GM18526 (cell line): ENCODE data around the gene ANKRD49.

ENCODE experiments used
- POLR2A ChIP-seq: IDR thresholded peaks from 3 replicates; pipeline ENCODE4 v1.6.1; 2011; ENCODE audit not compliant: insufficient read length; ENCODE audit errors: extremely low read depth

Gene ANKRD49

DNA sequence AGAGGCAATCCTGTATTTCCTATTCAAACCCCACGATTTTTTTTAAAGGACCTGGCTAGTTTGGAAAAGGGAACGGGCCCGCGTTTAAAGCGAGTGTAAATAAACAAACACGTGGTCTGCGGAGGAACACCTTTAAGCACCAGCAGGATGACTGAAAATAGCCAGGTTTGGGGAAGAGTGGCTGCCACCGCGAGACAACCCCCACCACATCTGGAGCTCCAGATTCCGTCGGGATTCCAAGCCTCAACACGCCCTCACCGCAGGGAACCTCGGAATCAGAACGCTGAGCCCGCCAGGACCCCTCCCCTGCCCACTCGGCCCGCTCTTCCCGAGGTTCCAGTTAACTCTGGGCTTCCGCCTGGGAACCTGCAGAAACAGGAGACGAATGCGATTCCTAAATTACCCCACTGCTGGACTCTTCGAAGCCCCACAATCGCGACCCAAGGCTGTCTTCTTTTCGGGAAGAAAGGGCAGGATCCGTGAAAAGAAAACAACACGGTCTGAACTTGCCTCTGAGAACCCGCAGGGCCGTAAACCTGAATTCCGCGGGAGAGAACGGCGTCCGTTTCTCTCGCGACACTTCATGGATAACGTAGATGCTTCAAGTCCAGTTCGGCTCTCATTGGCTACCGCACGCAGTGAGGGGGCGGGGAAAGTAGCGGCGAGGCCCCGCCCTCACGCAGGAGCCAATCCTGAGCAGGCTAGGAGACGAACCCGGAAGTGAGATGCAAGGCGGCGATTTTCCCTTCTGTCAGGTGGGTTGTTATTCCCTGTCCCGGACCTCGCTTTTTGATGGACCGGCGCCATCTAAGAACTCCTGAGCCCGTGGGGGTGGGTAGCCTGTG is at the start of gene ANKRD49, which contains the start of gene MRE11:
Gene ANKRD49 (plus strand): TSS at position 704 of the 845 bp plus-strand sequence. CDS start 2,710 bp downstream, outside the sequence.
Gene MRE11 (minus strand): TSS at position 564 of the 845 bp plus-strand sequence. CDS start 1,043 bp downstream, outside the sequence.
- TF ChIP-seq POLR2A: peak; percentile 59

DNA sequence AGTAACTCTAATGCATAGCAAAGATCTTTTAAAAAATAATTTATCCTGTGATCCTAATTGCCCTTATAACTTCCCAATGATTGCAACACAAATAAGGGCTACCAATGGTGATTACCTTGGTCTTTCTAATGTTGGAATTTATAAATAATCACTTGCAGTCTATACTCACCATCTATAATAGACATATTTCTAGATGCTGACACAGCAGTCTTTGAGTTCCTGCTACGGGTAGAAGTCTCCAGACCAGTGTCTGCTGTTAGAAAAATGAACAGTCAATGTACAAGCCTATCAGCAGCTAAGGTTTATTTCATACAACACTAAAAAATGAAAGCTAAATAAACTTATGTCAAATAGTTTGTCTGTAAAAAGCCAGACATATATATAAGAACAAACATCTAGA is 48.1 kb upstream of the ANKRD49 start:
- no peak for TF ChIP-seq POLR2A

- no peak for TF ChIP-seq POLR2A
Measured at GRCh38 chr11:94447149-94447548, 46.6 kb upstream of the ANKRD49 start.

DNA sequence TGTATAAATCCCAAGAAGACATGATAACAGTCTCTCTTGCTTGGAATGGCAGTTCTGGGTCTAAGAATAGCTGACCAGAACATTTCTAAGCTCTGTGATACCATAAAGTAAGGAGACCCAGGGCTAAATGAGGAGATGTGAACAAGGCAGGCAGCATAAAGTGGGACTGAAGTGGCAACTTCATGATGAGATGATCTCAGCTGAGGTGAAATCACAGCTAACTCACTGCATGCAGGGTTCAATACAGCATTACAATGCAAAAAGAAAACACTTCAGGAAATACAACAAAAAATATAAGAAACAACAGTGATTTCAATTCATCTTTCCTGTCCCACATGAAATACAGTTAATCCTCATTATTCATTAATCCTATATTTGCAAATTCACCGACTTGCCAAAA is 44.8 kb upstream of the ANKRD49 start:
- no peak for TF ChIP-seq POLR2A

GRCh38 chr11:94449437-94449836 is 44.3 kb upstream of the ANKRD49 start:
- no peak for TF ChIP-seq POLR2A

- TF ChIP-seq POLR2A: no peak
Measured at GRCh38 chr11:94450048-94450447, 43.7 kb upstream of the ANKRD49 start.

- TF ChIP-seq POLR2A: no peak
Measured at GRCh38 chr11:94452988-94453387, 40.8 kb upstream of the ANKRD49 start.

DNA sequence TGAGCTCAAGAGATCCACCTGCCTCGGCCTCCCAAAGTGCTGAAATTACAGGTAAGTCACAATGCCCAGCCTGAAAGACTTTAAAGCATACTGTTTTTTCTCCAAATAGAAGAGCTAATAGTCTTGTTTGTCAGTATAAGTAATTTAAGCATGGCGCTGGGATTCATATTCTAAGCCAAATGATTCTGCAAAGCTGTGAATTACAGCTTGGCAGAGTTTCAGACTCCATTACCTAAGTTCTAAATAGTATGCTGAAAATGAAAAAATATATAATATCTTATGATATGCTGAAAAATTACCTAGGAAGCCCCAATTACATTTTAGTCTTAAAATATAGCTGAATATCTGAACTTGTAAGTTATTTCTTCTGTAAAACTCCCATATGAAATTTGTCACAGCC is 39.5 kb upstream of the ANKRD49 start:
- TF ChIP-seq POLR2A: no peak

DNA sequence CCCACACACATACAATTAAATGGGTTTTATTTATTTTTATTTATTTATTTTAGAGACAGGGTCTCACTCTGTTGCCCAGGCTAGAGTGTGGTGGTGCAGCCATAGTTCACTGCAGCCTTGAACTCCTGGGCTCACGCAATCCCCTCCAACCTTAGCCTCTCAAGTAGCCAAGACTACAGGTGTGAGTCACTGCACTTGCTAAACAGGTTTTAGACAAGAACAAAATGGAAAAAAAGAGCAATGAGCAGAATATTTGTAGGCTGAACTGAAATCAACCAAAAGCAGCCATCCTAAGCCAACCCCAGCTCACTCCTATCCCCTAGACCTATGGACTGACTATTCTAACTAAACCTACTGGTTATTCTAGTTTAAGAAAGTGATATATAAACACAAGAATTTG is 37.9 kb upstream of the ANKRD49 start:
- TF ChIP-seq POLR2A: no peak

DNA sequence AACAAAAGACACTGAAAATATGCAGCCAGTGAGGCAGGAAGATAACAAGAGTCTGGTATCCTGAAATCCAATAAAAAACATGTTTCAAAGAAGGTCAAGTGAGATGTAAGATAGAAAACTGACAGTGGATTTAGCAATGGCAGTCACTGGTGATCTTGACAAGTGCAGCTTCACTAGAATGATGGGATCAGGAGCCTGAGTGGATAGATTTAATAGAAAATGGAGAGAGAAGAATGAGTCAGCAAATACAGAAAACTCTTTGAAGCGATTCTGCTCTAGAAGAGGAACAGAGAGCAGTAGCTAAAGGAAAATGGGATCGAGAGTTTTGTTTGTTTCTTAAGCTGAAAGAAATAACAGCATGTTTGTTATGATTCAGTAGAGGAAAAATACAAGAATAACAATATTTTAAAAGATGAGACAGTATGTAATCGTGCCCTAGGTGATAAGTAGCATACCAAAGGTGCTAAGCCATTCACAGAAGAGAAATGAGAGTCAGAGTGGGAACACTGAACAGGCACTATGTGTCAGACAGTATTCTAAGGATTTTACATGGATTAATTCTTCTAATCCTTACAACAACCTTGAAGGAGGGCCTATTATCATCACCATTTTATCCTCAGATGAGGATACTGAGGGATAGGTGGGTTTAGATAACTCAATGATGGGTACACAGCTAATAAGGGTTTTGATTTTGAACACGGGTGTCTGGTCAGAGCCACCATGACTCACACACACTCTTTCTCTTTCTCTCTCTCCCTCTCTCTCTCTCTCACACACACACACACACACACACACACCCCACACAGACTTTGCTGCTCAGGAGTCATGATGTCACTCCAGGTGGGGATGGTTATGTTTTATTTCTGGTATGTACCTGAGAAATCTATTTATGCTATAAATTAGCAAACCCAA is 36.4 kb upstream of the ANKRD49 start:
- no peak for TF ChIP-seq POLR2A

- TF ChIP-seq POLR2A: no peak
Measured at GRCh38 chr11:94459576-94459975, 34.2 kb upstream of the ANKRD49 start.

- TF ChIP-seq POLR2A: no peak
Measured at GRCh38 chr11:94469416-94469815, 24.4 kb upstream of the ANKRD49 start.

- TF ChIP-seq POLR2A: no peak
Measured at GRCh38 chr11:94472916-94473799, 20.6 kb upstream of the ANKRD49 start.

DNA sequence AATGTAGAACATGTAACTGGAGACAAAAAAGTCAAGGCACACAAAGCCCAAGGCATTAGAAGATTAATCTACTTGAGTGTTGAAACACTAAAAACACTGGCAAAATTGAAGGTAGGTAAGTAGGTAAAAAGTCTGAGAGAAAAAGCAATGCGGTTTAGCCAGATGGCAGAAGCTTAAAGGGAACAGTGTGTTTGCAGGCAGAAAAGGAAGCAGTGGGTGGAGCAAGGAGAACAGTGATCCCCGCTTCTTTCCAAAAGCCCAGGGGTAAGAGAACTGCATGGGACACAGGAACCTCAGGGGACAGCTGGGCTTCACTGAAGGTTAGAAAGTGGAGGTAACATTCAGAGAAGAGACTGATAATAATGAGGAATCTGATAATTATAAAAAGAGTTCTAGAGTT is 16.2 kb upstream of the ANKRD49 start:
- no peak for TF ChIP-seq POLR2A

GRCh38 chr11:94481342-94481741 is 12.4 kb upstream of the ANKRD49 start:
- no peak for TF ChIP-seq POLR2A
